HUES48 (cell line): ENCODE data around the gene C22orf23.
A peak's percentile ranks its signal among the peaks of the same experiment; 100 is the strongest.

ENCODE experiments used
- H3K27ac ChIP-seq: one replicate; pipeline ENCODE4 v1.7.0; 2013; ENCODE audit warnings: low read depth, low read length, inconsistent platforms
- H3K27me3 ChIP-seq: 2 replicates; pipeline ENCODE4 v1.6.1; 2013; ENCODE audit warnings: mild to moderate bottlenecking, low read length; ENCODE audit not compliant: control insufficient read depth, insufficient read depth
- H3K36me3 ChIP-seq: 2 replicates; pipeline ENCODE4 v1.6.1; 2013; ENCODE audit warnings: low read length; ENCODE audit not compliant: control insufficient read depth, insufficient read depth
- H3K4me1 ChIP-seq: 2 replicates; pipeline ENCODE4 v1.6.1; 2013; ENCODE audit warnings: mild to moderate bottlenecking, low read length; ENCODE audit not compliant: control insufficient read depth, insufficient read depth
- H3K4me3 ChIP-seq: 2 replicates; pipeline ENCODE4 v1.5.1; 2013; ENCODE audit warnings: mild to moderate bottlenecking, low read depth, low read length
- H3K9ac ChIP-seq: 2 replicates; pipeline ENCODE4 v1.6.1; 2013; ENCODE audit warnings: mild to moderate bottlenecking, low read depth, low read length, moderate library complexity
- H3K9me3 ChIP-seq: 2 replicates; pipeline ENCODE4 v1.6.1; 2013; ENCODE audit warnings: low read length; ENCODE audit not compliant: control insufficient read depth, insufficient read depth

The C22orf23 gene

GRCh38 chr22:37923927-37924326, 29.5 kb downstream of the C22orf23 start:
- Histone ChIP-seq H3K4me1 (no peaks in the 10 kb centered on the region), H3K9me3 (no peaks in the 10 kb centered on the region), H3K27ac (no peak overlapping the region), H3K9ac (no peak overlapping the region), H3K4me3 (no peak overlapping the region), H3K27me3 (no peaks in the 10 kb centered on the region), H3K36me3 (peaks cover 46% of the 10 kb centered on the region)

- H3K36me3 ChIP-seq = peaks cover 55% of the 10 kb centered on the region
Measured at GRCh38 chr22:37922191-37922590, 31.2 kb downstream of the C22orf23 start.

GRCh38 chr22:37920126-37920525, 33.3 kb downstream of the C22orf23 start:
- peaks cover 46% of the 10 kb centered on the region for H3K36me3 ChIP-seq
- H3K4me3 ChIP-seq = no peak overlapping the region
- H3K4me1 ChIP-seq = no peaks in the 10 kb centered on the region
- no peak overlapping the region for H3K9ac ChIP-seq
- no peak overlapping the region for H3K27ac ChIP-seq
- H3K27me3 ChIP-seq = no peaks in the 10 kb centered on the region
- no peaks in the 10 kb centered on the region for H3K9me3 ChIP-seq

More at GRCh38 chr22:37922191-37922590, 31.2 kb downstream of the C22orf23 start:
- Histone ChIP-seq H3K27me3 (no peaks in the 10 kb centered on the region), H3K9me3 (no peaks in the 10 kb centered on the region), H3K27ac (no peak overlapping the region), H3K9ac (no peak overlapping the region), H3K4me3 (no peak overlapping the region), H3K4me1 (no peaks in the 10 kb centered on the region)

GRCh38 chr22:37918580-37919270, 34.7 kb downstream of the C22orf23 start:
- Histone ChIP-seq H3K4me1 (no peaks in the 10 kb centered on the region), H3K27ac (no peak overlapping the region), H3K4me3 (no peak overlapping the region), H3K36me3 (peaks cover 45% of the 10 kb centered on the region), H3K9me3 (no peaks in the 10 kb centered on the region), H3K9ac (no peak overlapping the region), H3K27me3 (no peaks in the 10 kb centered on the region)

- Histone ChIP-seq H3K36me3 (peaks cover 49% of the 10 kb centered on the region), H3K4me3 (no peak overlapping the region), H3K9me3 (no peaks in the 10 kb centered on the region), H3K9ac (no peak overlapping the region), H3K27ac (no peak overlapping the region), H3K4me1 (no peaks in the 10 kb centered on the region), H3K27me3 (no peaks in the 10 kb centered on the region)
Measured at GRCh38 chr22:37917874-37918548, 35.4 kb downstream of the C22orf23 start.

- Histone ChIP-seq H3K9me3 (no peaks in the 10 kb centered on the region), H3K36me3 (peaks cover 52% of the 10 kb centered on the region), H3K4me3 (no peak overlapping the region), H3K4me1 (peaks cover 7% of the 10 kb centered on the region), H3K9ac (no peak overlapping the region), H3K27me3 (no peaks in the 10 kb centered on the region), H3K27ac (no peak overlapping the region)
Measured at GRCh38 chr22:37916311-37916710, 37.1 kb downstream of the C22orf23 start.

GRCh38 chr22:37913233-37913721, 40.1 kb downstream of the C22orf23 start:
- H3K27me3 ChIP-seq = no peaks in the 10 kb centered on the region
- H3K9me3 ChIP-seq = no peaks in the 10 kb centered on the region
- no peak overlapping the region for H3K27ac ChIP-seq
- H3K4me1 ChIP-seq = peaks cover 24% of the 10 kb centered on the region
- H3K9ac ChIP-seq = no peak overlapping the region
- H3K36me3 ChIP-seq = peaks cover 37% of the 10 kb centered on the region
- no peak overlapping the region for H3K4me3 ChIP-seq

GRCh38 chr22:37912171-37912570, 41.2 kb downstream of the C22orf23 start:
- Histone ChIP-seq H3K4me1 (peaks cover 25% of the 10 kb centered on the region), H3K27me3 (no peaks in the 10 kb centered on the region), H3K9me3 (no peaks in the 10 kb centered on the region), H3K9ac (no peak overlapping the region), H3K36me3 (peaks cover 26% of the 10 kb centered on the region), H3K27ac (no peak overlapping the region), H3K4me3 (no peak overlapping the region)

- Histone ChIP-seq H3K9ac (no peak overlapping the region), H3K4me1 (peaks cover 29% of the 10 kb centered on the region), H3K27me3 (no peaks in the 10 kb centered on the region), H3K36me3 (peaks cover 25% of the 10 kb centered on the region), H3K27ac (peak overlapping the region; percentile 53), H3K4me3 (no peak overlapping the region), H3K9me3 (no peaks in the 10 kb centered on the region)
Measured at GRCh38 chr22:37911697-37912096, 41.7 kb downstream of the C22orf23 start.

- H3K4me3 ChIP-seq = no peak overlapping the region
- H3K36me3 ChIP-seq = peaks cover 20% of the 10 kb centered on the region
Measured at GRCh38 chr22:37910890-37911672, 42.3 kb downstream of the C22orf23 start.

GRCh38 chr22:37909766-37910165, 43.6 kb downstream of the C22orf23 start:
- H3K9me3 ChIP-seq = no peaks in the 10 kb centered on the region
- H3K36me3 ChIP-seq = peaks cover 12% of the 10 kb centered on the region
- peaks cover 37% of the 10 kb centered on the region for H3K4me1 ChIP-seq
- H3K27ac ChIP-seq = no peak overlapping the region
- no peaks in the 10 kb centered on the region for H3K27me3 ChIP-seq
- no peak overlapping the region for H3K4me3 ChIP-seq
- H3K9ac ChIP-seq = no peak overlapping the region

More at GRCh38 chr22:37910890-37911672, 42.3 kb downstream of the C22orf23 start:
- Histone ChIP-seq H3K4me1 (peaks cover 29% of the 10 kb centered on the region), H3K27ac (peak overlapping the region; percentile 53), H3K9ac (no peak overlapping the region), H3K27me3 (no peaks in the 10 kb centered on the region), H3K9me3 (no peaks in the 10 kb centered on the region)
